A549 (cell line): ENCODE results near the gene GFY. TPM values are rescaled to one million over a fixed set of nuclear protein-coding genes. Genes with fewer than 3 reads are reported as not detected.
A peak's percentile ranks its signal among the peaks of the same experiment; 100 is the strongest.

Experiments used
- ATAC-seq, 2 experiments: fragments of 200-7000 bp in 1 of 2; fragments of >200 bp in 1 of 2; cut with Nextera tagmentation in 1 of 2; cut with Tn5 transposase in 1 of 2; 3 replicates each; pipeline versions ENCODE4 v1.8.0 to v1.9.1; 2018 to 2020; ENCODE audit warnings: mild to moderate bottlenecking in 1 of 2, moderate library complexity in 1 of 2
- CTCF ChIA-PET: fragments of 300-600 bp; sonication (Branson Sonifier 250); formaldehyde crosslinking; extraction: SDS; loops from one replicate; lab custom pipeline; 2021; ENCODE audit warnings: antibody characterized with exemption, inconsistent platforms; lab: Yijun Ruan, JAX
- POLR2A ChIA-PET: fragments of 350-600 bp; formaldehyde crosslinking; extraction: SDS; loops from one replicate; lab custom pipeline; 2021; ENCODE audit warnings: antibody characterized with exemption, inconsistent platforms; lab: Yijun Ruan, JAX
- DNase-seq, 2 experiments: peaks; one replicate each; pipeline versions ENCODE4 v3.0.0 to v3.0.0-alpha.2; 2011 to 2016; ENCODE audit warnings: low read depth in 1 of 2, low spot score in 1 of 2
- FAIRE-seq: peaks from 2 replicates; lab custom pipeline; 2011; peaks lifted over from hg19 to GRCh38; lab: Jason Lieb, UNC
- H3K27ac ChIP-seq, 2 experiments: fragments of >200 bp; sonication (Bioruptor Twin); formaldehyde crosslinking; 3 replicates each; pipeline ENCODE4 v1.5.1; 2016 to 2017
- H3K4me1 ChIP-seq: fragments of >200 bp; sonication (Bioruptor Twin); formaldehyde crosslinking; 3 replicates; pipeline ENCODE4 v1.6.1; 2016
- H3K4me2 ChIP-seq: fragments of >200 bp; sonication (Bioruptor Twin); formaldehyde crosslinking; 3 replicates; pipeline ENCODE4 v1.6.1; 2016
- H3K4me3 ChIP-seq: fragments of >200 bp; sonication (Bioruptor Twin); formaldehyde crosslinking; 3 replicates; pipeline ENCODE4 v1.5.1; 2016
- H3K9me3 ChIP-seq: fragments of >200 bp; sonication (Bioruptor Twin); formaldehyde crosslinking; 3 replicates; pipeline ENCODE4 v1.6.1; 2016
- BHLHE40 ChIP-seq: IDR thresholded peaks from 2 replicates; pipeline ENCODE4 v1.6.1; 2012; ENCODE audit warnings: low read depth, low read length, inconsistent platforms
- CBX2 ChIP-seq: fragments of 200-600 bp; sonication (generic); IDR thresholded peaks from 2 replicates; pipeline ENCODE4 v1.6.1; 2016; ENCODE audit warnings: low read depth, mild to moderate bottlenecking, borderline replicate concordance
- CHD2 ChIP-seq: fragments of 150-350 bp; IDR thresholded peaks from 2 replicates; pipeline ENCODE4 v1.6.1; 2014; ENCODE audit warnings: low read length; ENCODE audit not compliant: partially characterized antibody
- CHD4 ChIP-seq: fragments of 200-600 bp; sonication (generic); IDR thresholded peaks from 2 replicates; pipeline ENCODE4 v1.6.1; 2016; ENCODE audit warnings: antibody characterized with exemption, mild to moderate bottlenecking, borderline replicate concordance
- EHMT2 ChIP-seq: fragments of 200-600 bp; sonication (generic); IDR thresholded peaks from 2 replicates; pipeline ENCODE4 v1.6.1; 2016; ENCODE audit warnings: antibody characterized with exemption, low read depth, mild to moderate bottlenecking, moderate library complexity
- HDAC2 ChIP-seq: fragments of 200-600 bp; sonication (generic); IDR thresholded peaks from 2 replicates; pipeline ENCODE4 v1.6.1; 2016
- HEYL ChIP-seq: fragments of 250-450 bp; sonication (Bioruptor Pico); IDR thresholded peaks from 2 replicates; pipeline ENCODE4 v1.8.0; 2021; ENCODE audit warnings: mild to moderate bottlenecking, moderate library complexity
- JUNB ChIP-seq: fragments of >200 bp; sonication (Bioruptor Twin); formaldehyde crosslinking; IDR thresholded peaks from 2 replicates; pipeline ENCODE4 v1.6.1; 2016
- KDM5A ChIP-seq: fragments of 200-600 bp; sonication (generic); IDR thresholded peaks from 2 replicates; pipeline ENCODE4 v1.6.1; 2016; ENCODE audit warnings: antibody characterized with exemption, mild to moderate bottlenecking
- MAZ ChIP-seq: fragments of 150-350 bp; IDR thresholded peaks from 2 replicates; pipeline ENCODE4 v1.6.1; 2014; ENCODE audit warnings: antibody characterized with exemption, low read depth, low read length, borderline replicate concordance
- MYC ChIP-seq: IDR thresholded peaks from 2 replicates; pipeline ENCODE4 v1.6.1; 2012; ENCODE audit warnings: mild to moderate bottlenecking, inconsistent platforms, low read length, improper control_type of control experiment, borderline replicate concordance
- RAD21 ChIP-seq, 2 experiments: fragments of >200 bp in 1 of 2; sonication (Bioruptor Twin) in 1 of 2; formaldehyde crosslinking in 1 of 2; IDR thresholded peaks in 1 of 2; conservative IDR thresholded peaks in 1 of 2; 2 replicates in 1 of 2; 3 replicates in 1 of 2; pipeline ENCODE4 v1.6.1; 2012 to 2018; ENCODE audit warnings: inconsistent platforms in 1 of 2
- RCOR1 ChIP-seq: fragments of 150-350 bp; IDR thresholded peaks from 2 replicates; pipeline ENCODE4 v1.6.1; 2014; ENCODE audit warnings: antibody characterized with exemption, low read length, low read depth
- SMC3 ChIP-seq: fragments of >200 bp; sonication (Bioruptor Twin); formaldehyde crosslinking; IDR thresholded peaks from 3 replicates; pipeline ENCODE4 v1.6.1; 2018; ENCODE audit warnings: inconsistent platforms
- WGBS: methylation state at CpG from one replicate; pipeline ENCODE4 v1.1.6; 2017; ENCODE audit errors: missing lambda C conversion rate; 5-methylcytosine and 5-hydroxymethylcytosine counted together
- polyA plus RNA-seq, 4 experiments: library from polyadenylated mRNA; depleted of rRNA in 3 of 4; stranded (reverse); fragments of >200 nt; fragmentation: RNase III in 1 of 4; extraction: RNeasy Plus Mini Kit Qiagen cat#74134 plus additional on column Dnase treatment in 1 of 4; gene quantifications; 2 replicates in 3 of 4; 3 replicates in 1 of 4; pipeline ENCODE4 v1.2.3, GENCODE V29; 2011 to 2017
- TF ChIP-seq, protein P1 (sequence below): fragments of 450-650 bp; IDR thresholded peaks from 2 replicates; pipeline ENCODE4 v1.6.1; 2014; ENCODE audit warnings: antibody characterized with exemption
- TF ChIP-seq, protein P2 (sequence below): fragments of 250-450 bp; sonication (Bioruptor Pico); IDR thresholded peaks from 2 replicates; pipeline ENCODE4 v1.5.0; 2020; ENCODE audit warnings: low read depth, mild to moderate bottlenecking, moderate library complexity
- TF ChIP-seq, protein P3 (sequence below): fragments of >200 bp; sonication (Bioruptor Twin); formaldehyde crosslinking; IDR thresholded peaks from 3 replicates; pipeline ENCODE4 v1.5.1; 2016
- TF ChIP-seq, protein P4 (sequence below): fragments of >200 bp; sonication (Bioruptor Twin); formaldehyde crosslinking; IDR thresholded peaks from 2 replicates; pipeline ENCODE4 v1.6.1; 2016
- TF ChIP-seq, protein P5 (sequence below): fragments of >200 bp; sonication (Bioruptor Twin); formaldehyde crosslinking; IDR thresholded peaks from 3 replicates; pipeline ENCODE4 v1.6.1; 2016

Gene GFY
- polyA plus RNA-seq, 2 of the 4 experiments (the other 2 are of a cell fraction) = 0.06 TPM; not detected in 1

DNA sequence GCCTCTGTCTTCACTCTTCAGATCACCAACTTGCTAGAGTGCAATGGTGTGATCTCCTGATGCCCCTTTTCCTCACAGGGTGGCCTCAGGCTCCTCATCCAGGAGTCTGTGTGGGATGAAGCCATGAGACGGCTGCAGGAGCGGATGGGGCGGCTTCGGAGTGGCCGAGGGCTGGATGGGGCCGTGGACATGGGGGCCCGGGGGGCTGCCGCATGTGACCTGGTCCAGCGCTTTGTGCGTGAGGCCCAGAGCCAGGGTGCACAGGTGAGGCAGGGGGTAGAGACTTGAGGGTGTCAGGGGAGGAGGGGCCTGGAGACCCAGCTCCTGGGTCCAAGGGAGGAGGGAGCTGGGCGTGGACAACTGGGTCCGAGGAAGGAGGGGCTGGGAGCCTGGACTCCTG, 37.3 kb downstream of the GFY start (continued):
- TF ChIP-seq RAD21 (conservative IDR thresholded peaks at IDR 0.05 in 1 of 2, IDR thresholded peaks at IDR 0.05 in 1 of 2) = no peak

DNA sequence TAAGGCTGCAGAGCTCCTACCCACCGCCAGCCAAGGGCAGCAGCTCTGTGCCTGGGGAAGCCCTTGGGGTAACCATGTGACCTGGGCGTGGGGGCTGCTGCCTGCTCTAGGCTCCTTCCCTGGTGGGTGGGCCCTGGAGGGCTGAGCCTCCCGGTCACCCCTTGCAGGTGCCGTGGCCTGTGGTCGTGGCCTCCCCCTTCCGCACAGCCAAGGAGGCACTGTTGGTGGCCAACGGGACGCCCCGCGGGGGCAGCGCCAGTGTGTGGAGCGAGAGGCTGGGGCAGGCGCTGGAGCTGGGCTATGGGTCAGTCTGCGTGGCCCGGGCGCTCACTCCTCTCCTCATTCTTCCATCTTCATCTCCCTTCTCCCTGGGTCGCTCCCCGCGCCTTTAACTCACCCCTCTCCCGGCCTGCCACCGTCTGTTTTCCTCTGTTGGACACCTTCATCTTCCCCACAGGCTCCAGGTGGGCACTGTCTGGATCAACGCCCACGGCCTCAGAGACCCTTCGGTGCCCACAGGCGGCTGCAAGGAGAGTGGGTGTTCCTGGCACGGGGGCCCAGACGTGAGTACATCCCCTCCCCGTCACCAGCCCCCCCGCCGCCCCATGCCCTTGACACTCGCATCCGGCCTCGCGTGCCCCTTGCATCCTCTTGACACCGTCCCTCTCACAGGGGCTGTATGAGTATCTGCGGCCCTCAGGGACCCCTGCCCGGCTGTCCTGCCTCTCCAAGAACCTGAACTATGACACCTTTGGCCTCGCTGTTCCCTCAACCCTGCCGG, 39.0 kb downstream of the GFY start:
- Histone ChIP-seq H3K4me3 (no peak overlapping the region), H3K9me3 (no peaks in the 10 kb centered on the region), H3K4me1 (peaks cover 3% of the 10 kb centered on the region; the same call in 1 of the 3 replicates), H3K27ac (no peak overlapping the region), H3K4me2 (no peak overlapping the region)
- ChIA-PET CTCF (interaction anchor here (1.3 to 2.5 kb wide), 5 partner anchors 9 to 107 kb away, joined by 4 to 14 read pairs (median 7); partner anchors contain the start of gene FLT3LG), POLR2A (interaction anchor here (1.6 kb wide), 1 partner anchor 11 kb away, joined by 4 read pairs; the partner anchor contains the start of gene ALDH16A1)
- no peak for TF ChIP-seq SMC3
- TF ChIP-seq EHMT2 = no peak
- no peak for TF ChIP-seq CBX2
- TF ChIP-seq CHD4 = no peak
- TF ChIP-seq, protein P1, sequence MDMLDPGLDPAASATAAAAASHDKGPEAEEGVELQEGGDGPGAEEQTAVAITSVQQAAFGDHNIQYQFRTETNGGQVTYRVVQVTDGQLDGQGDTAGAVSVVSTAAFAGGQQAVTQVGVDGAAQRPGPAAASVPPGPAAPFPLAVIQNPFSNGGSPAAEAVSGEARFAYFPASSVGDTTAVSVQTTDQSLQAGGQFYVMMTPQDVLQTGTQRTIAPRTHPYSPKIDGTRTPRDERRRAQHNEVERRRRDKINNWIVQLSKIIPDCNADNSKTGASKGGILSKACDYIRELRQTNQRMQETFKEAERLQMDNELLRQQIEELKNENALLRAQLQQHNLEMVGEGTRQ = no peak
- no peak for TF ChIP-seq HDAC2
- no peak for TF ChIP-seq RCOR1
- TF ChIP-seq, protein P2, sequence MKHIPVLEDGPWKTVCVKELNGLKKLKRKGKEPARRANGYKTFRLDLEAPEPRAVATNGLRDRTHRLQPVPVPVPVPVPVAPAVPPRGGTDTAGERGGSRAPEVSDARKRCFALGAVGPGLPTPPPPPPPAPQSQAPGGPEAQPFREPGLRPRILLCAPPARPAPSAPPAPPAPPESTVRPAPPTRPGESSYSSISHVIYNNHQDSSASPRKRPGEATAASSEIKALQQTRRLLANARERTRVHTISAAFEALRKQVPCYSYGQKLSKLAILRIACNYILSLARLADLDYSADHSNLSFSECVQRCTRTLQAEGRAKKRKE (CRISPR knock-in tag) = no peak
- TF ChIP-seq, protein P3, sequence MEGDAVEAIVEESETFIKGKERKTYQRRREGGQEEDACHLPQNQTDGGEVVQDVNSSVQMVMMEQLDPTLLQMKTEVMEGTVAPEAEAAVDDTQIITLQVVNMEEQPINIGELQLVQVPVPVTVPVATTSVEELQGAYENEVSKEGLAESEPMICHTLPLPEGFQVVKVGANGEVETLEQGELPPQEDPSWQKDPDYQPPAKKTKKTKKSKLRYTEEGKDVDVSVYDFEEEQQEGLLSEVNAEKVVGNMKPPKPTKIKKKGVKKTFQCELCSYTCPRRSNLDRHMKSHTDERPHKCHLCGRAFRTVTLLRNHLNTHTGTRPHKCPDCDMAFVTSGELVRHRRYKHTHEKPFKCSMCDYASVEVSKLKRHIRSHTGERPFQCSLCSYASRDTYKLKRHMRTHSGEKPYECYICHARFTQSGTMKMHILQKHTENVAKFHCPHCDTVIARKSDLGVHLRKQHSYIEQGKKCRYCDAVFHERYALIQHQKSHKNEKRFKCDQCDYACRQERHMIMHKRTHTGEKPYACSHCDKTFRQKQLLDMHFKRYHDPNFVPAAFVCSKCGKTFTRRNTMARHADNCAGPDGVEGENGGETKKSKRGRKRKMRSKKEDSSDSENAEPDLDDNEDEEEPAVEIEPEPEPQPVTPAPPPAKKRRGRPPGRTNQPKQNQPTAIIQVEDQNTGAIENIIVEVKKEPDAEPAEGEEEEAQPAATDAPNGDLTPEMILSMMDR = no peak
- TF ChIP-seq MAZ = no peak
- TF ChIP-seq HEYL (CRISPR knock-in tag) = no peak
- TF ChIP-seq KDM5A = no peak
- TF ChIP-seq BHLHE40 = no peak
- TF ChIP-seq, protein P4, sequence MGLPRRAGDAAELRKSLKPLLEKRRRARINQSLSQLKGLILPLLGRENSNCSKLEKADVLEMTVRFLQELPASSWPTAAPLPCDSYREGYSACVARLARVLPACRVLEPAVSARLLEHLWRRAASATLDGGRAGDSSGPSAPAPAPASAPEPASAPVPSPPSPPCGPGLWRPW = no peak
- TF ChIP-seq MYC = no peak
- no peak for TF ChIP-seq CHD2
- TF ChIP-seq JUNB = no peak
- TF ChIP-seq, protein P5, sequence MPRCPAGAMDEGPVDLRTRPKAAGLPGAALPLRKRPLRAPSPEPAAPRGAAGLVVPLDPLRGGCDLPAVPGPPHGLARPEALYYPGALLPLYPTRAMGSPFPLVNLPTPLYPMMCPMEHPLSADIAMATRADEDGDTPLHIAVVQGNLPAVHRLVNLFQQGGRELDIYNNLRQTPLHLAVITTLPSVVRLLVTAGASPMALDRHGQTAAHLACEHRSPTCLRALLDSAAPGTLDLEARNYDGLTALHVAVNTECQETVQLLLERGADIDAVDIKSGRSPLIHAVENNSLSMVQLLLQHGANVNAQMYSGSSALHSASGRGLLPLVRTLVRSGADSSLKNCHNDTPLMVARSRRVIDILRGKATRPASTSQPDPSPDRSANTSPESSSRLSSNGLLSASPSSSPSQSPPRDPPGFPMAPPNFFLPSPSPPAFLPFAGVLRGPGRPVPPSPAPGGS = no peak
- 93% methylated on average over 38 of the region's 39 CpGs for WGBS
- ATAC-seq = peak; percentile 14; a peak in 3 of 6 replicates
- no peak for FAIRE-seq
- no peak for DNase-seq
